ENCODE measurements around the gene ETV6. TPM values are rescaled to one million over a fixed set of nuclear protein-coding genes. Genes with fewer than 3 reads are reported as not detected.

ETV6 gene
- total RNA-seq, 2 experiments from 2014 or later = 28.5 to 30.2 TPM

DNA sequence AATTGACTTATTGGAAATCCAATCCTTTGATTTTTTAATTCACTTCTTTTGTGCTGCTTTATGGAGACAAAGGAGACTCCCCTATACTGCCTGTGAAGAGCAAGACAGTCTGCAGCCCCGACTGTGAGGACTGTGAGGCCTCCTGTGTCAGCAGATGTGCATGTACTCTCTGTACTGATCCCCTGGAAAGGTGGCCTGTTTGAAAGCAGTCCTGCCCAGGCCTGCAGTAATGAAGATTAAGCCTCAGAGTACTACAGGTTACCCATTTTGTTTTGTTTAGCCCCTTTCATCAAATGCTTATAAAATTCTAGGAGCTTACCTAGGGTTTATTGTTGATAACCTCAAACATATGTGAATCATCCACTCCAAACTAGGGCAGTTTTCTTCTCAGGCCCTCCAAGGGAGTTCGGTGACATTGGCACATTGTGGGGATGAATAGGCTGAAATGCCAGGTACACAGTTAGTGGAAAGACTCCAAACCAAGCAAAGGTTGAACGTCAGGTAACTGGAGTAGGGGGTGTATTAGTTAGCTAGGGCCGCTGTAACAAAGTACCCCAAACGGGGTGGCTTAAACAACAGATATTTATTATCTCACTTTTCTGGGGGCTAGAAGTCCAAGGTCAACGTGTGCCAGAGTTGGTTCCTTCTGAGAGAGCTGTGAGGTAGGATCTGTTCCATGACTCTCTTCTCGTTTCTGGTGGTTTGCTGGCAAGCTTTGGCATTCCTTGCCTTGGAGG is 212.6 kb downstream of the ETV6 start:
- DNase-seq = no peak
- intact Hi-C loops (cut with DNase I, micrococcal nuclease) = no loop called here
- H3K27me3 Mint-ChIP-seq = no peaks in the 10 kb centered on the region
- peaks cover 11% of the 10 kb centered on the region for H3K9me3 Mint-ChIP-seq
- peaks cover 5 to 10% of the 10 kb centered on the region in 2 experiments for H3K9me3 ChIP-seq (ENCODE audit: control insufficient read depth in 1 of 2, insufficient read depth in 1 of 2, low read length in 2 of 2)
- no peaks in the 10 kb centered on the region for H3K27me3 ChIP-seq (ENCODE audit: control insufficient read depth in 1 of 2, insufficient read depth in 2 of 2, low read length in 2 of 2)
- no peak overlapping the region for H3K4me3 Mint-ChIP-seq
- CTCF ChIA-PET = no interaction called here
- ATAC-seq (ENCODE audit: poor library complexity) = no peak
- H3K36me3 ChIP-seq (ENCODE audit: insufficient read depth, low read length) = peaks cover 36% of the 10 kb centered on the region
- no peak overlapping the region for H3K27ac ChIP-seq (ENCODE audit: low read depth in 1 of 2, low read length in 2 of 2)
- no peaks in the 10 kb centered on the region for H3K4me1 ChIP-seq (ENCODE audit: insufficient read depth, low read length)
- H3K4me3 ChIP-seq (ENCODE audit: low read length) = no peak overlapping the region
- H3K36me3 Mint-ChIP-seq (ENCODE audit: low read depth) = peaks cover 94% of the 10 kb centered on the region
- TF ChIP-seq, protein P1, sequence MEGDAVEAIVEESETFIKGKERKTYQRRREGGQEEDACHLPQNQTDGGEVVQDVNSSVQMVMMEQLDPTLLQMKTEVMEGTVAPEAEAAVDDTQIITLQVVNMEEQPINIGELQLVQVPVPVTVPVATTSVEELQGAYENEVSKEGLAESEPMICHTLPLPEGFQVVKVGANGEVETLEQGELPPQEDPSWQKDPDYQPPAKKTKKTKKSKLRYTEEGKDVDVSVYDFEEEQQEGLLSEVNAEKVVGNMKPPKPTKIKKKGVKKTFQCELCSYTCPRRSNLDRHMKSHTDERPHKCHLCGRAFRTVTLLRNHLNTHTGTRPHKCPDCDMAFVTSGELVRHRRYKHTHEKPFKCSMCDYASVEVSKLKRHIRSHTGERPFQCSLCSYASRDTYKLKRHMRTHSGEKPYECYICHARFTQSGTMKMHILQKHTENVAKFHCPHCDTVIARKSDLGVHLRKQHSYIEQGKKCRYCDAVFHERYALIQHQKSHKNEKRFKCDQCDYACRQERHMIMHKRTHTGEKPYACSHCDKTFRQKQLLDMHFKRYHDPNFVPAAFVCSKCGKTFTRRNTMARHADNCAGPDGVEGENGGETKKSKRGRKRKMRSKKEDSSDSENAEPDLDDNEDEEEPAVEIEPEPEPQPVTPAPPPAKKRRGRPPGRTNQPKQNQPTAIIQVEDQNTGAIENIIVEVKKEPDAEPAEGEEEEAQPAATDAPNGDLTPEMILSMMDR (IDR thresholded peaks at IDR 0.05) = no peak
- H3K27ac Mint-ChIP-seq = no peak overlapping the region
- POLR2A ChIA-PET = no interaction called here
- no peaks in the 10 kb centered on the region for H3K4me1 Mint-ChIP-seq (ENCODE audit: low read depth)

DNA sequence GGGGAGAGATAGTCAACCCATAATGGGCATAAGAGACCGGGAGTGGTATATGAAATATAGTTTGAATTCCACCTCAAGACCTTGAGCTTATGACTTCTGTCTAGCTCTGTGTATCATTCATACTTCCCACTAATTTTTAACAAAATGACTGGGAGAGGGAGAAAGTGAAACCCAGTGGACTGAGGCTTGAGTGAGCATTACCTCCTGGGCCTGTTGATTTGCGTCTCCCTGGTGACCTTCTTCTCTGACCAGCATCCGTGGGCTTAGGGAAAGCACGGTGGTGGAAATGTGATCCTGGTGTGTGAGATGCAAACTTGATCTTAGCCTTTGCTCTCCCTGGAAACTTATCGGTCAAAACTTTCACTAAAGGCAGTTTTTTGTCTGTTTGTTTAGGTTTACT is 213.3 kb downstream of the ETV6 start:
- intact Hi-C loops (cut with DNase I, micrococcal nuclease) = no loop called here
- Mint-ChIP-seq H3K9me3 (peaks cover 11% of the 10 kb centered on the region), H3K4me1 (ENCODE audit: low read depth) (no peaks in the 10 kb centered on the region), H3K27me3 (no peaks in the 10 kb centered on the region), H3K4me3 (no peak overlapping the region), H3K36me3 (ENCODE audit: low read depth) (peaks cover 95% of the 10 kb centered on the region), H3K27ac (no peak overlapping the region)
- no peak for ATAC-seq (ENCODE audit: poor library complexity)
- Histone ChIP-seq H3K4me3 (ENCODE audit: low read length) (no peak overlapping the region), H3K27ac (ENCODE audit: low read depth in 1 of 2, low read length in 2 of 2) (no peak overlapping the region), H3K27me3 (ENCODE audit: control insufficient read depth in 1 of 2, insufficient read depth in 2 of 2, low read length in 2 of 2) (no peaks in the 10 kb centered on the region), H3K9me3 (ENCODE audit: control insufficient read depth in 1 of 2, insufficient read depth in 1 of 2, low read length in 2 of 2) (peaks cover 5 to 10% of the 10 kb centered on the region in 2 experiments), H3K36me3 (ENCODE audit: insufficient read depth, low read length) (peaks cover 36% of the 10 kb centered on the region), H3K4me1 (ENCODE audit: insufficient read depth, low read length) (no peaks in the 10 kb centered on the region)
- TF ChIP-seq, protein P1 (IDR thresholded peaks at IDR 0.05) = no peak
- CTCF ChIA-PET = no interaction called here
- POLR2A ChIA-PET = no interaction called here
- no peak for DNase-seq

DNA sequence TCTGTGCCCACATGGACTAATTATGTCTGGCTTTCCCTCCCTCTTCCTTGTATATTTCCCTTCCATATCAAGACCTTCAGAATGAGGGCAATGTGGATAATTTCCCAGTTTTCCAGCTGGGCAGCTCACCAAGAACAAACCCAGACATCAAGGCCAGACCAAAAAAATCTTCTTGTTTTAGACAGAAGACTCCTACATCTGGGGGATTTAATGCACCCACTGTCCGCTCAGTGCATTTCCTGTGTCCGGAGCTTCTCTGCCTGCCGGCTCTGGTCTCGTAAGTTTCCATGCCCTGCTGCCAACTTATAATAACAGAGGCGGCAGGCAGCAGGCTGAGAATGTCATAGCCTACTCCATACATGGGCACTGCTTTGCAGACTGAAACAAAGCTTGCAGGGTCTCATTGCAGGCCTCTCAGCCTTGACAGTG is 214.0 kb downstream of the ETV6 start:
- CTCF ChIA-PET = no interaction called here
- H3K4me1 ChIP-seq (ENCODE audit: insufficient read depth, low read length) = no peaks in the 10 kb centered on the region
- Mint-ChIP-seq H3K4me3 (no peak overlapping the region), H3K27ac (no peak overlapping the region), H3K9me3 (peaks cover 11% of the 10 kb centered on the region), H3K27me3 (no peaks in the 10 kb centered on the region), H3K4me1 (ENCODE audit: low read depth) (no peaks in the 10 kb centered on the region), H3K36me3 (ENCODE audit: low read depth) (peaks cover 96% of the 10 kb centered on the region)
- no peak for ATAC-seq (ENCODE audit: poor library complexity)
- H3K4me3 ChIP-seq (ENCODE audit: low read length) = no peak overlapping the region
- POLR2A ChIA-PET = no interaction called here
- H3K36me3 ChIP-seq (ENCODE audit: insufficient read depth, low read length) = peaks cover 36% of the 10 kb centered on the region
- no peak overlapping the region for H3K27ac ChIP-seq (ENCODE audit: low read depth in 1 of 2, low read length in 2 of 2)
- no peaks in the 10 kb centered on the region for H3K27me3 ChIP-seq (ENCODE audit: control insufficient read depth in 1 of 2, insufficient read depth in 2 of 2, low read length in 2 of 2)
- intact Hi-C loops (cut with DNase I, micrococcal nuclease) = no loop called here
- TF ChIP-seq, protein P1 (IDR thresholded peaks at IDR 0.05) = no peak
- DNase-seq = no peak
- H3K9me3 ChIP-seq (ENCODE audit: control insufficient read depth in 1 of 2, insufficient read depth in 1 of 2, low read length in 2 of 2) = peaks cover 5 to 10% of the 10 kb centered on the region in 2 experiments
